Pulmonary artery endothelial cell (primary cell): Measurements from ENCODE around the gene ARL1. TPM values are rescaled to one million over a fixed set of nuclear protein-coding genes. Genes with fewer than 3 reads are reported as not detected.

Source experiments
- total RNA-seq: library from RNA; depleted of rRNA; stranded (reverse); fragments of >200 nt; gene quantifications from 2 replicates; pipeline ENCODE4 v1.2.3, GENCODE V29; 2014

ARL1 gene
- total RNA-seq, 1 donor from 2014 or later = 92.5 TPM

Other genes with a start within 250 kb of the ARL1 start
- not detected in 2 replicates for gene SLC5A8, start 197.5 kb downstream of the ARL1 start, total RNA-seq
- gene UTP20, start 127.7 kb downstream of the ARL1 start, total RNA-seq = 18.7 and 30.9 TPM in 2 replicates
- gene SPIC, start 67.6 kb upstream of the ARL1 start, total RNA-seq = not detected in 2 replicates
- not detected in 2 replicates for gene MYBPC1, start 187.2 kb upstream of the ARL1 start, total RNA-seq